ENCODE measurements around the gene RGR. TPM values are rescaled to one million over a fixed set of nuclear protein-coding genes. Genes with fewer than 3 reads are reported as not detected.

The RGR gene
- polyA plus RNA-seq, 4 donors, result not detected

DNA sequence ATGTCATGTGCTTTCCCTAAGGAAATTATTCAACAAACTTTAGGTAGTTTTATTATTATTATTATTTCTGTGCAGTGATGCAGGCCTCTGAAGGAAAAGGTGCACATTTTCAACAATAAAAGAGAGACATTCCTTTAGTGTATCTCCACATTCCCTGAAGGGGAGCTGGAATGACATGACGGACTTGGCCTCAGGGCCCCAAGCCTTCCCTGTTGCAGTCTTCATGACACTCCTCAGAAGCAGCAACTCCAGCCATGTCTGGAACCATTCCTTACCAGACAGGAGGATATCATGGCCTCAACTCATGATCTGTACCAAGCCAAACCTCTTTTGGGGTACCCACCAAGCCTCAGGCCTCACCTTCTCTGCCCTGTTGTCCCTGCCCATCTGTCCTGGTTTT, 48.3 kb downstream of the RGR start:
- no peak for DNase-seq (ENCODE audit: low read depth in 4 of 4, low spot score in 3 of 4)

DNA sequence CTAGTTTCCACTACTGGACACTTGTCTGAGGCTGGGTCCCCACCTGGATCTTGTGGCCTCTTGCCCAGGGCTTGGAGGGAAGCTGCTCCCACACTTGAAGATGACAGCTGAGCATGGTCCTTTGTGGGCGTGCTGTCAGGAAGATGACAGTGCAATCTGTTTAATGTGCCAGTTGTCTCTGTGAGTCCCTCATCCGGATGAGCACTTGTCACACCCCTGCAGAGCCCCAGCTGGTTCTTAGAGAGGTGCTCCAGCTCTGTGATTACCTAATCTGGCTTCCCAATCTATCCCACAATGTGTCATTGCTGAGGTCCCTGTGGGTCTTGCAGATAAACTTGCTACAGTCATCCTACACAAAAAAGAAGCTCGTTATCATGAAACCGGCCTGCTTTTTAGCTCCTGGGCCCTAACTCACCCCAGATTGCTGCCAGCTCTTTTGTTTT, 48.7 kb downstream of the RGR start:
- DNase-seq (ENCODE audit: low read depth in 4 of 4, low spot score in 3 of 4), result no peak

DNA sequence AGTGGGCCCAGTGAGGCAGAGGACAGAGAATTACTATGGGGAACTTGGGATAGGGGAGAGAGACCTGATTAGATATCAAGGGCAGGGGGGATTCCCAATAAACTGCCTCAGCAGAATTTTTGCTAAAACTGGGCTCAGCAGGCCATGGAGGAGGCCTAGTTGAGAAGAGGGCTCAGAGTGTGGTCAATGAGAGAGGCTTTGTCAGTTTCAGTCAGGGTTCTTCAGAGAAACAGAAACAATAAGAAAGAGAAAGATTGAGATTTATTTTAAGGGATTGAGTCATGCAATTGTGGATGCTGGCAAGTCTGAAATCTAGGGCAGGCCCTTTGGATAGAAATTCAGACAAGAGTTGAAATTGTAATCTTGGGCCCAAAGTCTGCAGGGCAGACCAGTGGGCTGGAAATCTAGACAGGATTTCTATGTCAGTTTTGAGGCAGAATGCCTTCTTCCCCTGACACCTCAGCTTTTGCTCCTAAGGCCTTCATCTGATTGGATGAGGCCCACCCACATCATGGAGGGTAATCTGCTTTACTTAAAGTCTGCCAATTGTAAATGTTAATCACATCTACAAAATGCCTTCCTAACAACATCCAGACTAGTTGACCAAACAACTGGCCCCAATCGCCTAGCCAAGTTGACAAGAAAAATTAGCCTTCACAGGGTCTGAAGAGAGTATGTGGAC, 50.1 kb downstream of the RGR start:
- DNase-seq (ENCODE audit: low read depth in 4 of 4, low spot score in 3 of 4), result no peak

DNA sequence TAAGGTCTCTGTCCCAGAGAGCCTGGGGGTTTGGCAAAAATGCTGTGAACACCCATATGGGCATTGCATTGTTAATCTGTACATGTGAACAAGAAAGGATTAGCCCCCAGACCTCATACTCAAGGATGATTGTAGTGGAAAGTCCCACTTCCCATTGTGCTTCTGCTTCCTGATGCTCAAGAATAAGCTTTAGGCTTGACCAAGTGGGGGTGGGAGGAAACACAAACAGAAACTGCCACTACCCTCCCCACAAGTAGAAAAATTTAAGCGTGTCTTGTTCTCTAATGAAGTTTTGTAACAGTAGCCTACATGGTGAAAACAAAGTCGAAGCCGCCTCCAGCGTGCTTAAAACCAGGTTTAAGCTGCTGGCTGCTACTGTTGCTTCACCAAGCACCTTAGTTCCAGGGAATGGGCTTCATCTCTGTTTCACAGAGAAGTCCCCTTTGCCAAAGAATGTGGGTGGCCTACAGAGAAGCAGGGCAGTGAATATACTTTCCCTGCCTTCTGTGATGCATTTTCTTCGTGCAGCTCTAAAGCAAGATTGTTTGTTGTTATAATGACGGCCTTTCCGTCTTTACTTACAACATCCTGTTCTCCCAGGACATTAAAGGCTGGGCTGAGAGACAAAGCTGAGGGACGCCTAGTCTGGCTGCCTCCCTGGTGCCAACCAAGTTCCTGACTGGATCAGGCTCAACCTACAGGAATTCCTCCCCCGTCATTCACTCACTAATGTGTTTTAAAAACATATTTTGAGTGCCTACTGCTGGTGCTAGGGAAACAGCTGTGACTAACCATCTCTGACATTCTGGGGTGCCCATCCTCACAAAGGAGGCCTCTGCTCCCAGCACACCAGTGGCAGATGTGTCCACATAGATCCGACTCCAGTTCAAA, 51.5 kb downstream of the RGR start:
- DNase-seq (ENCODE audit: low read depth in 4 of 4, low spot score in 3 of 4), result no peak

DNA sequence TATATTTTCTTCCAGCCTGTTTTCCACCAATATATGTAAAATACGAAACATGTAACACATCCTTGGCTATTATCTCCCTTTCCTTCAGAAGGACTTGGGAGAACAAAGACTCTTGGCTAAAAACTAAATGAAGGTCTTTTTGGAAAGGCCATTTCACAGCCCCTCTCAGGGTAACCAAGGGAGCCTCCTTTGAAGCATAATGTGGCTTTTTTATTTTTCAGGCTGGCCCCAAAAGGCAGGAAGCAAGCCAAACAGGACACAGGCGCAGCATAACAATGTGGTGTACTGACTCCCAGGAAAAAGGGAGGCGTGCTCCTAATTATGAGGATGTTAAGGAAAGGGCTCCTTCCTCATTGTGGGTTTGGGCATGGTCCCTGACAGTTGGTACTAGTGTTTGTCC, 53.2 kb downstream of the RGR start:
- DNase-seq (ENCODE audit: low read depth in 4 of 4, low spot score in 3 of 4), result no peak

DNA sequence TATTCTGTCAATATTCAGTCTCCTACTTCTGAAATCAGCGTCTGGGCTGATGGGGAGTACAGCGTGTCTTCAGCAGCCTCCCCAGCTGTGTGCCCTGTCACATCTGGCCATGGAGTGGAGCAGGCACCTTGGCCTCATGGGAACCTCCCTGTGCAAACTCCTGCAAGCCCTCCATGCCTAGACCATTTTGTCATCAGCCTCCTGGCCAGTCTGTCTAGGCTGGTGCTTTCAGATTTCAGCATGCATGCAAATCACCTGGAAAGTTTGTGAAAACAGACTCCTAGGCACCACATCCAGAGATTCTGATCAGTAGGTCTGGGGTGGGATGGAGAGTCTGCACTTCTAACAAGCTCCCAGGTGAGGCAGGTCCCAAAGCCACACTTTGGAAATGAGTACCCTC, 57.4 kb downstream of the RGR start:
- no peak for DNase-seq (ENCODE audit: low read depth in 4 of 4, low spot score in 3 of 4)

DNA sequence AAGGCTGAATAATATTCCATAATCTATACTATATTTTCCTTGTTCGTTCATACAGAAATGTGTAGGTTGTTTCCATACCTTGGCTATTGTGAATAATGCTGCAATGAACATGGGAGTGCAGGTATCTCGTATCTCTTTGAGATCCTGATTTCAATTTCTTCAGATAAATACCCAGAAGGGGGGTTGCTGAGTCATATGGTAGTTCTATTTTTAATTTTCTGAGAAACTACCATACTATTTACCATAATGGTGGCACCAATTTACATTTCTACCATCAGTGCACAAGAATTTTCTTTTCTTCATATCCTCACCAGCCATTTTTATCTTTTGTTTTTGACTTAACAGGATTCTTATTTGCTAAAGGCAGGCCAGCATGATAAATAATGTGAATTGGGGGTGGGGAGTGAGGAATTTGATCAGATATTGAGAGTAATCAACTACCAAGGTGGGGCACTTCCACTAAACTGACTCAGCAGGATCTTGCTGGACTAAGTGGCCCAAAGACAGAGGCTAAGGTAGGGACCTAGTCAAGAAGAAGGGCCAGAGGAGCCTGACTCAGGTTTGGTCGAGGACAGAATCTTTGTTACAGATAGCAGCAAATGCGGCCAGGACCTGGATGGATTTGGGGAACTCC, 62.0 kb downstream of the RGR start:
- no peak for DNase-seq (ENCODE audit: low read depth in 4 of 4, low spot score in 3 of 4)

DNA sequence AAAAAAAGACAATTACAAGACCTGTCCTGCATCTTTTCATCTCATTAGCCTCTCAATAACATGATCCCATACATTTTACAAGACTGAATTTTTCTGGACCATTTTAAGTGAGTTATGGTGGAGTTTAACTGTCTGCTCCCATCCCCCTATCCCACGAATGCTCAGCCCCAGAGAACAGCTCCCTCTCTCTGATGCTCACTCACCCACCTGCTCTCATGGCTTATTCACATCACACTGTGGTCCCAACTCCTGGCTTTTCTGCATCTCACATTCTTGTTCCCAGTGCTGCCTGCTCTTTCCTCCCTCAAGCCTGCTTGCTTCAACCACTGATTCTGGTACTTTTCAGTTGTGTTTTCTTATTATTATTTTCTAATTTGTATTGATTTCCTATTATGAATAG, 63.2 kb downstream of the RGR start:
- DNase-seq (ENCODE audit: low read depth in 4 of 4, low spot score in 3 of 4), result no peak

DNA sequence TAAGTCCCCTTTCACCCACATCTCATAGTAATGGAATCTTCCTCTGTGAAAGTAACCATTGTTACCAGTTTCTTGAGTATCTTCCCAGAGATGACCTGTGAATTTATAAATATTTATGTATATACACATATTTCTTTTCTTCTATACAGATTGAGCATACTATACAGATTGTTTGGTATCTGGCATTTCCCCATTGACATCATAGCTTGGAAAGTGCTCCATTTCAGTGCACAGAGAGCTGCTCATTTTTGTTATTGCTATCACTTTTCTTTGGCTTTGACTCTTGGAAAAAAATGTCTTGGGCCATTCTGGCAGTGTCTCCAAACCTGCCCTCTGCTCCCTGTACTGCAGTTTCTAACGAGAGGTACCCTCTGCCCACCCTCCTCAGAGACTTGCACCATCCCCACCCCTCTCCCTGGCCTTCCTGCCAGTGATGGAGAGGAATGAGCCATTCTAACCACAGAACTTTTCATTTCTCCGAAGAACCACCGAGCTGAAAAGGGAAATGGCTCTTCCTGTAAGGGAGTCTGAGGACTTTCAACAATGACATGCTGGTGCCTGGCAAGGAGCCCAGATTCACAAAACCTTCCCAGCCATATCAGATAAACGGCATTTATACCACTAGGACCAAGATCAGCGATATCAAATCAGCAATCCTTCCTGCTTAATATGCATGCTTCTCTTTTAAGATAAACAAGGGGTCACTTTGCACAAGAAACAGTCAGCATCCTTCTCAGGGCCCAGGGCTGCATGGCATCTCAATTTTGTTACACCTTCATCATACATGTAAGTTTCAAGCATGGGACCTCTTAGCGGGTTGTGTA, 63.8 kb downstream of the RGR start:
- peak in 1 of 4 donors; percentile 6 for DNase-seq (ENCODE audit: low read depth in 4 of 4, low spot score in 3 of 4)

Other genes with a start within 250 kb of the RGR start
- 100 to 1,000 TPM; 116 to 191 (median 175) TPM for gene GHITM, start 105.5 kb upstream of the RGR start, polyA plus RNA-seq (ENCODE audit: insufficient read length in 4 of 4)
- 1 to 10 TPM in 2 of 4 donors, under 1 TPM in 1, not detected in 1; 0.19 to 1.5 (median 1.0) TPM for gene GPR15LG, start 71.3 kb upstream of the RGR start, polyA plus RNA-seq (ENCODE audit: insufficient read length in 4 of 4)
- gene CDHR1, start 50.5 kb upstream of the RGR start, polyA plus RNA-seq (ENCODE audit: insufficient read length in 4 of 4), result 1 to 10 TPM in 1 of 4 donors, under 1 TPM in 3; 0.14 to 1.2 (median 0.88) TPM
- not detected for gene LRIT2, start 19.5 kb upstream of the RGR start, polyA plus RNA-seq (ENCODE audit: insufficient read length in 4 of 4)
- gene LRIT1, start 3.5 kb upstream of the RGR start, polyA plus RNA-seq (ENCODE audit: insufficient read length in 4 of 4), result not detected
- 10 to 100 TPM; 26.2 to 37.1 (median 32.7) TPM for gene CCSER2, start 83.5 kb downstream of the RGR start, polyA plus RNA-seq (ENCODE audit: insufficient read length in 4 of 4)

Data from left renal pelvis (tissue), 4 donors.